ENCODE measurements around the gene OR2T33. TPM values are rescaled to one million over a fixed set of nuclear protein-coding genes. Genes with fewer than 3 reads are reported as not detected.

Gene OR2T33, protein sequence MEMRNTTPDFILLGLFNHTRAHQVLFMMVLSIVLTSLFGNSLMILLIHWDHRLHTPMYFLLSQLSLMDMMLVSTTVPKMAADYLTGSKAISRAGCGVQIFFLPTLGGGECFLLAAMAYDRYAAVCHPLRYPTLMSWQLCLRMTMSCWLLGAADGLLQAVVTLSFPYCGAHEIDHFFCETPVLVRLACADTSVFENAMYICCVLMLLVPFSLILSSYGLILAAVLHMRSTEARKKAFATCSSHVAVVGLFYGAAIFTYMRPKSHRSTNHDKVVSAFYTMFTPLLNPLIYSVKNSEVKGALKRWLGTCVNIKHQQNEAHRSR
- not detected in 2 replicates for total RNA-seq

DNA sequence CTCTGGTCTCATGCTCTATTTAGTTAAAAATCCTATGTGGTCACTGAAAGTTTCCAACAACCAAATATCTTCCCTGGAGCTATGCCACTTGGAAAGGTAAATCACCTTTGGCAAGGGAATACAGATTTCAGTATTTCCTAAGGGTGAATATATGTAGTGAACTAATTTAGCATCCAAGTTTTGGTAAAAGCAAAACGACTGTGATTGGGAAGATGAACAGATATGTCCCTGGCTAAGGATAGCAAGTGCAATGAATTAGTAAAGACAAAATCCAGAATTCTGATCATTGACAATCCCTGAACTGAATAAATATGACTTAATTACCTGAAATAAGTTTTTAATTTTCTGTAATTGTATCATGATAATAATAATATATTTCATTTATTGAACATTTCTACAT lies at the start of gene OR2T33:
Gene OR2T33 (minus strand): TSS at position 101 of the 400 bp plus-strand sequence. CDS start 4,162 bp downstream, outside the sequence.

DNA sequence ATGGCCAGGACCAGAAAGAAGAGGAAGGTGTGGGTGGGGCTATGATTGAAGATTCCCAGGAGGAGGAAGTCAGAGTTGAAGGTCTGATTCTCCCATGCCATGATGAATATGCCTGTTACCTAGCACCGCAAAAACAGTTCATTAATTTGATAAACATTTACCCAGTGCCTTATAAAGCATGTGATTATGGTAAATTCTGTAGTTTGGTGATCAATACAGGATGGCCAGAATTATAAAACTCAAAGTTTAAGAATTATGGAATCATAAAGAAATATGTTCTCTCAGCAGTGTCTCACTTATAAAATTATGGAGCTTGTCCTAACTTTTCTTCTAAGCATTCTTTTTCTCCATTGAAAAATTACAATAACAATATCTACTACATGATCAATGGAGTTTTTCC lies 46.7 kb upstream of the OR2T33 start, which contains the start of gene OR2M7:
Gene OR2M7 (minus strand): TSS at position 101 of the 400 bp plus-strand sequence. CDS start 0 bp downstream, at position 101.

DNA sequence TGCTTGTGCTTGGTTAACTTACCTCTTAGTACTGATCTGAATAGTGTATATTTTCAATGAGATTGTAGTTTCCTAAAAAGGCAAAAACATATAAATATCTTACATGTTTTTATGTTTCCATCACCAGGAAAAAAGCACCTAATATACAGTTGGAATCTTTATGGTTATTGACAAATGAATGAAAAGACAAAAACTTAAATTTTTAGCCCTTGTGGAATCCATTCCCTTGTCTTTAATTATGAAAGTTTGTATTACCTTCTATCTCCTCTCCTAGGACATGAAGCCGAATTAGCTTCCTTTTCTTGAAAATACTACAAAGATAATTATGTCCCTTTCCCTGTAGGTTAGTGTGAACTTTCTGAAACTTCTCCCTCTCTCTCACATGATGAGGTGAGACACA lies 25.5 kb upstream of the OR2T33 start, which contains the start of gene OR2T12:
Gene OR2T12 (minus strand): TSS at position 101 of the 400 bp plus-strand sequence. CDS start 7,846 bp downstream, outside the sequence.

DNA sequence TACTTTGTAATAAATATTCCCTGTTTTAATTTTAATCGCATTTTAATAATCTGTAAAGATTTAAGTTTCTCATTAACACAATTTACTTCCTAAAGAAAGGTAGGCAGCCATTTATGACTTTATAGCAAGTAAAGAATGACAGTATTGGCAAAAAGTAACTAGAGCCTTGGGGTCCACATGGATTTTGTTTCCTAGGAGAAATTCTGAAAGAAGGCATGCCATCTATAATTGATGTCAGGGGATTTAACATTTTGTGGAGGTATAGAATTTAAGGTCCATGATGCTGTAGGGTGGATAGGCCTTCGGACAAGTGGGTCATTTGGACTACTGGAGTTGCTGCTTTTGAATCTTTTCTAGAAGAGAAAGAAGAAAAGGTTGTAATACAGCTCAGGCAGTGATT lies 46.7 kb downstream of the OR2T33 start, which contains the start of gene OR2M4:
Gene OR2M4 (plus strand): TSS at position 301 of the 400 bp plus-strand sequence. CDS start 7,512 bp downstream, outside the sequence.

Other genes starting within 250 kb of the OR2T33 start
- under 0.01 TPM in 1 of 2 replicates, not detected in the other for gene OR2L2, start 247.9 kb downstream of the OR2T33 start, total RNA-seq
- not detected in 2 replicates for gene OR2L3, start 231.1 kb downstream of the OR2T33 start, total RNA-seq
- gene OR2L13, start 182.8 kb downstream of the OR2T33 start, total RNA-seq: not detected in 2 replicates
- gene OR2M5, start 132.8 kb downstream of the OR2T33 start, total RNA-seq: not detected in 2 replicates
- not detected in 2 replicates for gene OR2M2, start 103.2 kb downstream of the OR2T33 start, total RNA-seq
- not detected in 2 replicates for gene OR2M3, start 80.7 kb downstream of the OR2T33 start, total RNA-seq
- not detected in 2 replicates for gene OR2M4, start 46.6 kb downstream of the OR2T33 start, total RNA-seq
- not detected in 2 replicates for gene OR2T12, start 25.4 kb upstream of the OR2T33 start, total RNA-seq
- not detected in 2 replicates for gene OR2M7, start 46.6 kb upstream of the OR2T33 start, total RNA-seq
- gene OR14C36, start 70.8 kb upstream of the OR2T33 start, total RNA-seq: not detected in 2 replicates
- not detected in 2 replicates for gene OR2T4, start 83.7 kb upstream of the OR2T33 start, total RNA-seq
- not detected in 2 replicates for gene OR2T6, start 97.8 kb upstream of the OR2T33 start, total RNA-seq
- gene OR2T1, start 125.1 kb upstream of the OR2T33 start, total RNA-seq: not detected in 2 replicates
- gene OR2T2, start 167.7 kb upstream of the OR2T33 start, total RNA-seq: not detected in 2 replicates
- not detected in 2 replicates for gene OR2T3, start 195.4 kb upstream of the OR2T33 start, total RNA-seq
- not detected in 2 replicates for gene OR2T5, start 210.6 kb upstream of the OR2T33 start, total RNA-seq
- gene OR2G6, start 230.1 kb upstream of the OR2T33 start, total RNA-seq: not detected in 2 replicates

All from subcutaneous preadipocyte (primary cell).